Dedifferentiated amniotic fluid mesenchymal stem cell (primary cell): ENCODE data around the gene EME2.
A peak's percentile ranks its signal among the peaks of the same experiment; 100 is the strongest.

Experiments used
- DNase-seq: peaks from one replicate; pipeline ENCODE4 v3.0.0-alpha.2; 2016; ENCODE audit errors: extremely low spot score

Gene EME2

GRCh38 chr16:1778200-1779179 is 5.9 kb downstream of the EME2 start:
- no peak for DNase-seq

- DNase-seq = no peak
Observed at GRCh38 chr16:1779234-1779701, 6.7 kb downstream of the EME2 start.

- no peak for DNase-seq
Observed at GRCh38 chr16:1779741-1780676, 7.4 kb downstream of the EME2 start.

GRCh38 chr16:1780677-1781072 is 8.1 kb downstream of the EME2 start:
- DNase-seq = no peak

GRCh38 chr16:1781254-1781653 is 8.6 kb downstream of the EME2 start:
- no peak for DNase-seq

GRCh38 chr16:1781758-1782407 is 9.3 kb downstream of the EME2 start:
- no peak for DNase-seq

GRCh38 chr16:1782408-1783264 is 10.0 kb downstream of the EME2 start, which contains the start of the genes NUBP2 and SPSB3:
Gene NUBP2 (plus strand): TSS chr16:1782960. CDS start chr16:1783021, 61 bp downstream.
Gene SPSB3 (minus strand): TSS chr16:1782571. CDS start chr16:1781483, 1,088 bp downstream.
- DNase-seq = peak; percentile 100

- no peak for DNase-seq
Observed at GRCh38 chr16:1784977-1785845, 12.6 kb downstream of the EME2 start.

- no peak for DNase-seq
Observed at GRCh38 chr16:1785846-1786170, 13.2 kb downstream of the EME2 start.

GRCh38 chr16:1786242-1787055 is 13.8 kb downstream of the EME2 start:
- DNase-seq = no peak

- no peak for DNase-seq
Observed at GRCh38 chr16:1787056-1787321, 14.4 kb downstream of the EME2 start.

GRCh38 chr16:1787322-1788094 is 14.9 kb downstream of the EME2 start:
- no peak for DNase-seq

- DNase-seq = no peak
Observed at GRCh38 chr16:1788095-1788707, 15.6 kb downstream of the EME2 start.

- no peak for DNase-seq
Observed at GRCh38 chr16:1788708-1789100, 16.1 kb downstream of the EME2 start.

GRCh38 chr16:1789643-1790045 is 17.0 kb downstream of the EME2 start:
- no peak for DNase-seq

- no peak for DNase-seq
Observed at GRCh38 chr16:1790261-1790610, 17.6 kb downstream of the EME2 start.

- no peak for DNase-seq
Observed at GRCh38 chr16:1790611-1791255, 18.1 kb downstream of the EME2 start.
